Natural killer cell (primary cell): ENCODE measurements around the gene PA2G4. TPM values are rescaled to one million over a fixed set of nuclear protein-coding genes. Genes with fewer than 3 reads are reported as not detected.

Experiments used
- ATAC-seq, 3 donors: fragments of 150-1000 bp in 2 of 3; fragments of 200-7000 bp in 1 of 3; cut with Tn5 transposase; 1 replicate in 1 of 3; 2 replicates in 2 of 3; pipeline ENCODE4 v1.10.0; 2021; ENCODE audit warnings: mild to moderate bottlenecking in 2 of 3, moderate library complexity in 2 of 3
- DNase-seq, 2 donors: peaks; one replicate each; pipeline versions ENCODE4 v3.0.0 to v3.0.0-alpha.2; 2013 to 2021; ENCODE audit warnings: mixed read lengths in 1 of 2
- H3K27ac ChIP-seq: one replicate; pipeline ENCODE4 v1.5.1; 2013; ENCODE audit warnings: mild to moderate bottlenecking, low read length
- H3K27me3 ChIP-seq: one replicate; pipeline ENCODE4 v1.6.1; 2013; ENCODE audit warnings: low read length; ENCODE audit not compliant: control insufficient read depth, insufficient read depth
- H3K36me3 ChIP-seq: one replicate; pipeline ENCODE4 v1.6.1; 2013; ENCODE audit warnings: low read length; ENCODE audit not compliant: control insufficient read depth, insufficient read depth
- H3K4me1 ChIP-seq: one replicate; pipeline ENCODE4 v1.6.1; 2013; ENCODE audit warnings: low read length; ENCODE audit not compliant: control insufficient read depth, insufficient read depth
- H3K4me3 ChIP-seq: one replicate; pipeline ENCODE4 v1.5.1; 2013; ENCODE audit warnings: low read length
- H3K9me3 ChIP-seq: one replicate; pipeline ENCODE4 v1.6.1; 2013; ENCODE audit warnings: low read length; ENCODE audit not compliant: control insufficient read depth, insufficient read depth
- H3K27ac Mint-ChIP-seq, 2 donors: one replicate each; pipeline ENCODE4 v1.8.0; 2022; ENCODE audit warnings: mild to moderate bottlenecking in 2 of 2, mixed read lengths in 2 of 2, moderate library complexity in 1 of 2
- H3K27me3 Mint-ChIP-seq, 2 donors: one replicate each; pipeline ENCODE4 v1.8.0; 2022; ENCODE audit warnings: low read depth in 2 of 2, mixed read lengths in 2 of 2
- H3K36me3 Mint-ChIP-seq: one replicate; pipeline ENCODE4 v1.8.0; 2022; ENCODE audit warnings: mixed read lengths
- H3K4me1 Mint-ChIP-seq, 2 donors: one replicate each; pipeline ENCODE4 v1.8.0; 2022; ENCODE audit warnings: mixed read lengths in 2 of 2
- H3K4me3 Mint-ChIP-seq: one replicate; pipeline ENCODE4 v1.8.0; 2022; ENCODE audit warnings: mild to moderate bottlenecking, moderate library complexity, mixed read lengths
- H3K9me3 Mint-ChIP-seq, 2 donors: one replicate each; pipeline ENCODE4 v1.8.0; 2022; ENCODE audit warnings: mixed read lengths in 2 of 2
- WGBS: methylation state at CpG from one replicate; pipeline ENCODE4 v1.1.7; 2013; ENCODE audit warnings: missing lambda C conversion rate; ENCODE audit not compliant: insufficient coverage; 5-methylcytosine and 5-hydroxymethylcytosine counted together
- intact Hi-C: fragments of 100-400 bp; cut with micrococcal nuclease; formaldehyde crosslinking; loops from one replicate; pipeline ENCODE4 v1.14.2; 2022
- total RNA-seq, 4 donors: library from RNA; stranded (reverse); fragments of 120-200 nt in 1 of 4; gene quantifications; one replicate each; pipeline versions ENCODE4 v1.2.3 to v1.2.4, GENCODE V29; 2013 to 2022
- TF ChIP-seq, protein P1 (sequence below): fragments of 200-600 bp; IDR thresholded peaks from one replicate; pipeline ENCODE4 v1.8.0; 2022; ENCODE audit warnings: antibody characterized with exemption

PA2G4 gene
- total RNA-seq, 3 donors from 2014 or later (not counting 1 experiment from before 2014, with no cell fraction given) = 78.5 to 86.4 (median 79.7) TPM

DNA sequence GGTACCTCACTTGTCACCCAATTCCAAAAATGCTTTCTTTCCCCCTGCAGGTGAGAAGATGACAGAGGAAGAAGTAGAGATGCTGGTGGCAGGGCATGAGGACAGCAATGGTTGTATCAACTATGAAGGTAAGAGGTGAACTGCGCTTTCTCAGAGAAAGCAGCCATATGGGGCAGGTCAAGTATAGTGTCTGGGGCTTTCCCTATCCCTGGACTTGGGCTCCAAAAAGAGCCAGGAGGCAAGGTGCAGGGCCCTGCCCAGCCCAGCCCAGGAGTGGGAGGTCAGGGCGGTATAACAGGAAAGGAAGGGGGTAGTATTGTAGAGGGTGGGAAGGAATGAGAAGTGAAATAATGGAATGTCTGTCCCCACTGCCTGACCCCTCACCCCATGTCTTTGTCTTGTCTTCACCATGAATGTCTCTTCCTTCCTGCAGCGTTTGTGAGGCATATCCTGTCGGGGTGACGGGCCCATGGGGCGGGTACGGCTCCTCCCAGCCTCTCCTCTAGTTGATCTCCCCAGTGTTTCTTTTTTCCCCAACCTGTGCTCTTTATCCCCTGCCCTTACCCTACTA is 55.9 kb downstream of the PA2G4 start:
- peaks cover 42% of the 10 kb centered on the region for H3K4me1 ChIP-seq
- peak; percentile 43 to 83 for DNase-seq
- Mint-ChIP-seq H3K27ac (peak overlapping the region; percentile 96 to 98), H3K4me3 (peak overlapping the region; percentile 96), H3K9me3 (no peaks in the 10 kb centered on the region), H3K27me3 (no peaks in the 10 kb centered on the region), H3K4me1 (peaks cover 48 to 61% of the 10 kb centered on the region in 2 donors), H3K36me3 (no peaks in the 10 kb centered on the region)
- peak; percentile 50 to 72 (median 57) for ATAC-seq
- TF ChIP-seq, protein P1, sequence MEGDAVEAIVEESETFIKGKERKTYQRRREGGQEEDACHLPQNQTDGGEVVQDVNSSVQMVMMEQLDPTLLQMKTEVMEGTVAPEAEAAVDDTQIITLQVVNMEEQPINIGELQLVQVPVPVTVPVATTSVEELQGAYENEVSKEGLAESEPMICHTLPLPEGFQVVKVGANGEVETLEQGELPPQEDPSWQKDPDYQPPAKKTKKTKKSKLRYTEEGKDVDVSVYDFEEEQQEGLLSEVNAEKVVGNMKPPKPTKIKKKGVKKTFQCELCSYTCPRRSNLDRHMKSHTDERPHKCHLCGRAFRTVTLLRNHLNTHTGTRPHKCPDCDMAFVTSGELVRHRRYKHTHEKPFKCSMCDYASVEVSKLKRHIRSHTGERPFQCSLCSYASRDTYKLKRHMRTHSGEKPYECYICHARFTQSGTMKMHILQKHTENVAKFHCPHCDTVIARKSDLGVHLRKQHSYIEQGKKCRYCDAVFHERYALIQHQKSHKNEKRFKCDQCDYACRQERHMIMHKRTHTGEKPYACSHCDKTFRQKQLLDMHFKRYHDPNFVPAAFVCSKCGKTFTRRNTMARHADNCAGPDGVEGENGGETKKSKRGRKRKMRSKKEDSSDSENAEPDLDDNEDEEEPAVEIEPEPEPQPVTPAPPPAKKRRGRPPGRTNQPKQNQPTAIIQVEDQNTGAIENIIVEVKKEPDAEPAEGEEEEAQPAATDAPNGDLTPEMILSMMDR = no peak
- WGBS = 26% methylated on average over 6 of the region's 7 CpGs
- H3K4me3 ChIP-seq = peak overlapping the region; percentile 85
- H3K9me3 ChIP-seq = no peaks in the 10 kb centered on the region
- peak overlapping the region; percentile 95 for H3K27ac ChIP-seq
- H3K36me3 ChIP-seq = peaks cover 52% of the 10 kb centered on the region
- H3K27me3 ChIP-seq = no peaks in the 10 kb centered on the region
- intact Hi-C loops = no loop called here

DNA sequence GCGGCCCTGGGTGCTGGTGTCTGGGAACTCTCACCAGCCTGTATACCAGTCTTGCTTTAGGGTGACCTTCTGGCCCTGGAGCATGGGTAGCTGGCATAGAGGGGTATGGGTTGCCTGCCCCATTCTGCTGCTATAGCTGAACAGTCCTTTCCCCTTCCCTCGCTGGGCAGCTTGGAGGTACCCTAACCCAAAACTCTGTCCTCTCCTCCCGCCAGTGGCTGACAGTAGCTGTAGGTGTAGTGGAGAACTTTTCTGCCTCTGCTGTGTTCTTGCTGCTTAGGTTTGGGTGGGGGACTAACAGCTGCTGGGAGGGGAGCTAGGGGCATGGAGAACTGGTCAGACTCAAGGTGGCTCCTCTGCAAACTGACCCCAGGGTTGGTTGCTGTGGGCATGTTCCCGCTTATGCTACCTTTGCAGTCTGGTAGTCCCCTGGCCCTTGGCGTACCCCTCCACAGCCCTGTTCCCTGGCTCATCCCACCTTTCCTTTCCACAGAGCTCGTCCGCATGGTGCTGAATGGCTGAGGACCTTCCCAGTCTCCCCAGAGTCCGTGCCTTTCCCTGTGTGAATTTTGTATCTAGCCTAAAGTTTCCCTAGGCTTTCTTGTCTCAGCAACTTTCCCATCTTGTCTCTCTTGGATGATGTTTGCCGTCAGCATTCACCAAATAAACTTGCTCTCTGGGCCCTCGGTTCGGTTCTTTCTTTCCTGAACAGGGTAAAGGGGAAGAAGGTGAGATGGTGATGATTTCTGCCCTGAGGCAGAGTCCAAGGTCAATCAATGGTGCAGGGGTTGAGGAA is 56.7 kb downstream of the PA2G4 start:
- no peaks in the 10 kb centered on the region for H3K27me3 ChIP-seq
- 93% methylated on average over 9 of the region's 11 CpGs for whole genome bisulfite sequencing
- peak overlapping the region; percentile 96 for H3K4me3 Mint-ChIP-seq
- intact Hi-C loops = no loop called here
- no peaks in the 10 kb centered on the region for H3K27me3 Mint-ChIP-seq
- H3K4me1 Mint-ChIP-seq = peaks cover 48 to 58% of the 10 kb centered on the region in 2 donors
- peaks cover 58% of the 10 kb centered on the region for H3K36me3 ChIP-seq
- peak overlapping the region; percentile 96 to 98 for H3K27ac Mint-ChIP-seq
- H3K9me3 Mint-ChIP-seq = no peaks in the 10 kb centered on the region
- peaks cover 42% of the 10 kb centered on the region for H3K4me1 ChIP-seq
- TF ChIP-seq, protein P1 = no peak
- no peak overlapping the region for H3K4me3 ChIP-seq
- H3K27ac ChIP-seq = peak overlapping the region; percentile 95
- ATAC-seq = no peak
- H3K9me3 ChIP-seq = no peaks in the 10 kb centered on the region
- no peak for DNase-seq
- H3K36me3 Mint-ChIP-seq = no peaks in the 10 kb centered on the region

DNA sequence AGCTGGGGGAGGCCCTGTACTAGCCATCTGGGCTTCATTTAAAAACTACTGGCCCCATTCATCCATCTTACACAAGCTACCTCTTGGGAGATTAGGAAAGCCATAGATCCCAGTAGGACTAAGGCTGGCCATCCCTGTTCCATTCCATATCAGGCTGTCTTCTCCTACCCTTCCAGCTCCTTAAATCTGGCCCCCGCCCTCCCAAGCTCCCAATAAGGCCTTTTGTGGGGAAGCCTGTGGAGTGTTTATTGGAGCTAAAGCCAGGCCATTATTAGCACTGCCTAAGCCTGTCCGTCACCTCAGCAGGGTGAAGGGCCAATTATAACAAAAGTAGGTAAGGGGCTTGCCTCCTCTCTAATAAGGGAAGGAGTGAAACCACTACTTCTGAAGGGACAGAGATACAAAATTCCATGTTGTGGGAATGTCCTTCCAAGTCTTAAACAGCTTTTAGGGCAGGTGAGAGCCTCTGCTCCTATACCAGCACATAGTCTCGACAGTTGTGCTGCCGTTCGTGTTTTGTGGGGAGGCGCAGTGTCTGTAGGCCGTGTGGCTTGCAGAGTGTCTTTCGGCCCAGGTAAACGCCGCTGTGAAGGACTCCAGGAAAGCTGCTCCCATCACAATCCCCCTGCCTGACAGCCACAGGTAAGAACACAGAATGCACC is 57.5 kb downstream of the PA2G4 start:
- Mint-ChIP-seq H3K27me3 (no peaks in the 10 kb centered on the region), H3K9me3 (no peaks in the 10 kb centered on the region), H3K4me1 (peaks cover 48 to 58% of the 10 kb centered on the region in 2 donors), H3K4me3 (peak overlapping the region; percentile 68), H3K27ac (peak overlapping the region; percentile 96 to 98), H3K36me3 (no peaks in the 10 kb centered on the region)
- TF ChIP-seq, protein P1 = no peak
- 93% methylated on average over 7 of the region's 10 CpGs for WGBS
- no peaks in the 10 kb centered on the region for H3K9me3 ChIP-seq
- H3K27me3 ChIP-seq = no peaks in the 10 kb centered on the region
- H3K27ac ChIP-seq = no peak overlapping the region
- DNase-seq (no peak), ATAC-seq (no peak)
- no peak overlapping the region for H3K4me3 ChIP-seq
- H3K4me1 ChIP-seq = peaks cover 40% of the 10 kb centered on the region
- intact Hi-C loops = no loop called here
- H3K36me3 ChIP-seq = peaks cover 62% of the 10 kb centered on the region
